Measurements from ENCODE around the gene SLC7A8.

The SLC7A8 gene

DNA sequence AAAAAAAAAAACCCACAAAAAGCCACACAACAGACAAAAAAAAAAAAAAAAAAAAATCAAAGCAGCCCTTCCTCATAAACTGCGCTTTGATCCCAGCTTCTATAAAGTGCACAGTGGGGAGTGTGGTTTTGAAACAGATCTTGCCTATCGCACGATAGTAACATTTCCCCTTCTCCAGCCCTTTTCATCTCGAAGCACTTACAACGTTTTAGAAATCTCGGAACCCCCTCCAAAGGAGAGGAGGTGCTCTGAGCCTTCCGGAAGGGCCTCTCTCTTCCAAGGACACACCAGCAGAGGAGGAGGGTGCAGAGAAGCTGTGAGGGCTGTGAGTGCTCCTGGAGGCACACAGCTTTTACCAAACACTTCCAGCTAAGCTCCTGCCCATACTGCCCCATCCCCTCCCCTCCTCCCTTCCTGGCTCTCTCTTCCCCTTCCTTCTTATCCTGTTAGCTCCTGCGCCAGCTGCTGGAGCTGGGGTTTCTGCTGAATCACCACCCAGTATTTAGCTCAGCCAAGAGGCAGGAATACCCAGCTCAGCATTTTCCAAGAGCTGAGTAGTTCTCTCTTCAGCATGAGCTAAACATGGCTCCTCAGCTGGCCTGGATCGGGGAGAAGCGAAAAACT lies 28.4 kb downstream of the SLC7A8 start:
- no peak for DNase-seq

DNA sequence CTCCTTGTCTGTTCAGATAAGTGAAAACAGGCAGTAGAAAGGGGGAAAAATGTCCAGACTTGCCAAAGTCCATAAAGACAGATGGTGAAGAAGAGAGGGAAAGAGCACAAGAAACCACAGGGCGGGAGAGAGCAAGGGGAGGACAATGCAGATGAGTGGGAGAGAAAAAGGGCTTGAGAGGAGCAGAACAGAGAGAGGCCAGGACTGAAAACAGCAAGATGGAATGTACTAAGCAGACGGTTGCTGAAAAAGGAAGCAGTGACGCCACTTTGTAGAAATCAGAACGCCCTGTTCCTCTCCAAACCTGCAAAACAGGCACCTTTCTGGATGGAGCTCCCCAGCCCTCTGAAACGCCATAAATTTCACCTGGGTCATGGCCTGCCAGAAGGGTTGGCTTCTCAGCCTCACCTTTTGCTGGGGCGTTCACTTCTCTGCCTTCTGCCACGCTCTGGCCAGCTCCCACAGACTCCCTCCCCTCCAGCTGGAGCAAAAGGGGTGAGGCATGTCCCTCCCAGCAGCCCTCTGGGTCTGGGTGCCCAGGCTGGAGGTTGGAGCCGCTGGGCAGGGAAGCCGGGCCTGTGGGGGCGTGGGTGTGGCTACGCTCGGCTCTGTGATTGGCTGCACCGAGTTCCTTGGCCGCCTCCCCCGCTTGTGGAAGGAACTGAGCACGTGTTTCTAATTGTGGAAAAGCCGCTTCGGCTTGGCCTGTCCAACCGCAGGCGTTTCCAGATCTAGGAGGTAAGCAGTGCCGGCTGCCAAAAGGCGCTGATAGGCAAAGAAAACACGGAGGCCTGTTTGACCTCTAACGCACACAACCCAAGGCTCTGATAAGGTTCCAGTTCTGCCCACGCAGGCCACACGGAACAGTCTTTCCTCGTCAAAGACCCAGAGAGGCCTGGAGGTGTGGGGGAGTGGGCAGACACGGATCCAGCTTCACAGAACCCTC lies 29.3 kb downstream of the SLC7A8 start:
- DNase-seq = peak; percentile 6

DNA sequence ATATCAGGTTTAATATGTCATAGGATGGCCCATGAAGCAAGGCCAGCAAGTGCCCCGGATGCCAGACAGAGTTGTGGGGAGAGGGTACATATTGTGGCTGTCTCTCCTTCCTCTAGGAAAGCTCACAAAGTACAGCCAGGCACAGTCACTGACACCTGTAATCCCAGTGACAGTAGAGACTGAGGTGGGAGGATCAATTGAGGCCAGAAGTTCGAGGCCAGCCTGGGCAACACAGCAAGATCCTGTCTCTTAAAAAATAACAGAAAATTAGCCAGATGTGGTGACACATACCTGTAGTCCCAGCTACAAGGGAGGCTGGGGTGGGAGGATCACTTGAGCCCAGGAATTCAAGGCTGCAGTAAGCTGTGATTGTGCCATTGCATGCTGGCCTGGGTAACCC lies 32.1 kb downstream of the SLC7A8 start:
- no peak for DNase-seq

DNA sequence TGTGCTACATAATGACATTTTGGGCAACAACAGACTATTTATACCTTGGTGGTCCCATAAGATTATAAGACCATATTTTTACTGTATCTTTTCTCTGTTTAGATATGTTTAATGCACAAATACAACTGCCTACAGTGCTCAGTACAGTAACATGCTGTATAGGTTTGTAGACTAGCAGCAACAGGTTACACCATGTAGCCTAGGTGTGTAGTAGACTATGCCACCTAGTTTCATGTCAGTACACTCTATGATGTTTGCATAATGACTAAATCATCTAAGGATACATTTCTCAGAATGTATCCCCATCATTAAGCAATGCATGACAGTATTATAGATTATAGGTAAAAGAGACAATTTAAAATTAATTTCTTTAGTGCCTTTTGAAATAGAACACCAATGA lies 33.7 kb downstream of the SLC7A8 start:
- DNase-seq = no peak

DNA sequence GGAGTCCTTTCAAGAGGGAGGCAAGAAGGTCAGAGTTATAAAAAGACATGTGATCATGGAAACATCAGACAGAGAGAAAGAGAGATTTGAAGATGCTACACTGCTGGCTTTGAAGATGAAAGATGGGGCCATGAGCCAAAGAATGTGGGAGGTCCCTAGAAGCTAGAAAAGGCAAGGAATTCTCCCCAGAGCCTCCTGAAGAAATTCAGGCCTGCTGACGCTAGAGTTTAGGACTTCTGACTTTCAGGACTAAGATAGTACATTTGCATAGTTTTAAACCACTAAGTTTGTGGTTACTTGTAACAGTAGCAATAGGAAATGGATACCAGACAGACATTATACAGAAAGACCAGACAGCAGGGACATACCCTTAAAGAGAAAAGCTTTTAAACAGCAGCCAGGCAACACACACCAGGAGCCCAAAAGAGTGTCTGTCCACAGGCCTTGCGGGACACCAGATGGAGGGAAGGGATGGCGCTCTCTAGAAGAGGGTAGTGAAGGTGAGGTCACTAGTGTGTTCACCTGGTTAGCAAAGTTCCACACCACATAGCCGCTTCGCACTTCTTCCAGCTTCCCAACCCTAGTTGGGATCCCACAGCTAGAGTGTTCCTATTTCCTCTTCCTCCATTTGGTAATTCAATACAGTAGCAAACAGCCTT lies 34.7 kb downstream of the SLC7A8 start:
- no peak for DNase-seq

DNA sequence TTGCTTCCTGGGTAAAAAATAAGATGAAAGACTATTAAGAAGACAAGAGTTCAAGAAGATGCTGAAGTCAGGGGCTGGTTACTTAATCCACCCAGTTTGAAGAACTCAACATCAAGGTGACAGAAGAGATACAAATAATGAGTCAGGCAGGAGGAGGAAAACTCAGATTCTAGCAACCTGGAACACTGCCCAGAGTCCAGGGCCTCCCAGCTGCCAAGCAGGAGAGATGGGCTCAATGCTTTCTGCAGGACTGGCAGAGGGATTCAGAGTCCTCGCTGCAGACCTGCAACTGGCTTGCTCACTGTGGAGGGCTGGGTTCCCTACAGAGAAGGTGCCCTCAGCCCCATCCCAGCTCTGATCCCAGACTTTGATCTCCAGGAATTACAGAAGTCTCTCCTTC lies 35.8 kb downstream of the SLC7A8 start:
- no peak for DNase-seq

DNA sequence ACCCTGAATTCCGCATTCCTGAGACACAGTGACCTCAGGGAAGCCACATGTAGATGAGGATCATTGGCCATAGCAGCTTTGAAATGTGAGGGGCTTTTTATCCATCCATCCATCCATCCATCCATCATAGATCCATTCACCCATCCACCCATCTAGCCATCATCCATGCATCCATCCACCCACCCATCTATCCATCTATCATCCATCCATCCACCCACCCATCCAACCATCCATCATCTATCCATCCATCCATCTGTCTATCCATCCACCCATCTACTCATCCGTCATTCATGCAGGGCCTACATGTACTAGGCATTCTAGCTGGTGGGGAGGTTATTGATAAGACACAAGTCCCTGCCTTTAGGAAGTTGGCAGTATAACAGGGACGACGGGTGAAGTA lies 36.5 kb downstream of the SLC7A8 start:
- DNase-seq = no peak

DNA sequence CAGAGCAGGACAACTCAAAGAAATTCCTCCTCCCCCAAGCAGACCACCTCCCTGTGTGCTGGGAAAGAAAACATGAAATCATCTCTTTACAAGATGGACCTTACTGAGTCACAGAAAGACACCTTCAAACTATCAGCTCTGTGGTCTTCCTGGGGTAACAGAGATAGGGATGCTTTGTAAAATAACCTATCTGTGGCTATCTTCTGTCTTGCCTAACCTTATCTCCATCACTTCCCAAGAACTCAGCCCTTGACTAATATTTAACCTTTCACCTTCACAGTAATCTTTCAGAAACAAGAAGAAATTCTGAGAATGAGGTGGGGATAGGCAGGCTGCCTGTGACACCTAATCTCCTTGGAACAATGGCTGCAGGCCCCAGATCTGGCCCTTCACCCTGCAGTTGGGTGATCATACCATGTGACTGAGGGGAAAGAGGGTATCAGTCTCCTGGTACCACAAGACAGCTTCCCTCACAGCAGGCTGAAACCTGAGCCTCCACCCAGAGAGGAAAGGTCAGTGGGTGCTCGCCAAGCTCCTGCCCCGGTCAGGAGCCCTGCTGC lies 37.0 kb downstream of the SLC7A8 start:
- no peak for DNase-seq

DNA sequence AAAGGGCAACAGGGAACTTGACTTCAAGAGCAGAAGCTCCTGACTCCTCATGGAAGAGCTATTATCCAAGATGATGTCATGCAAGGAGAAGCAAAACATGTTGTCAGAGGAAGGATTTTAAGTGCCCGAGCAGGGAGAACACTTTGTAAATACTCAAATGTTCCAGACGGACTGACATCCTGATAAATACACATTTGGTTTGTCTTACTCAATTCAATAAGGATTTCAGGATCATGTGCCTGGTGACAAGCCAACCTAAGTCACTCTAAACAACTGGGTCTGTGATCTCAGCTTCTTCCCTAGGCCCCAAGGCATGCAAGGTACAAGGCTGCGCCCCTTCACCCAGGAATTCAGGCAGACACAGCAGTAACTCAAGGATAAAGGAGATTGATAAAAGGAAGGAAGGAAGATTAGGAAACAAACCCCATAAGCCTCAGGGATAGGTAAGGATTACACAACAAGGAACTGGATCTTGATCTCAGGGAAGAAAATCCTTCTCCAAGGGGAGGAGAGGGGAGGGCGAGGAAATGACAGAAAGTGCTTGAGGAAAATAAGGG lies 37.6 kb downstream of the SLC7A8 start:
- DNase-seq = no peak

DNA sequence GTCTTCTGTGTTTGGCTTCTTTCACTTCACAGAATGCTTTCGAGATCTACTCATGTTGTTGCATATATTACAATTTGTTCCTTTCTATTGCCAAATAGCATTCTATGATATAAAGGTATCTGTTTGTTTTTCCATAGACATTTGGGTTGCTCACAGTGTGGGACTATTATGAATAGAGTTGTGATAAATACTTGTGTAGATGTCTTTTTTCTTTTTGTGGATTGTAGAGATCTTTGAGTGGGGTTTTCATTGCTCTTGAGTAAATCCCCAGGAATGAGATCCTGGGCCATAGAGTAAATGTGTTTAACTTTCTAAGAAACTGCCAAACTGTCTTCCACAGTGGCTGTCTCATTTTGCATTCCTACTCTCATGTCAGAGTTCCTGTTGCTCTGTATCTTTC lies 39.5 kb downstream of the SLC7A8 start:
- no peak for DNase-seq

DNA sequence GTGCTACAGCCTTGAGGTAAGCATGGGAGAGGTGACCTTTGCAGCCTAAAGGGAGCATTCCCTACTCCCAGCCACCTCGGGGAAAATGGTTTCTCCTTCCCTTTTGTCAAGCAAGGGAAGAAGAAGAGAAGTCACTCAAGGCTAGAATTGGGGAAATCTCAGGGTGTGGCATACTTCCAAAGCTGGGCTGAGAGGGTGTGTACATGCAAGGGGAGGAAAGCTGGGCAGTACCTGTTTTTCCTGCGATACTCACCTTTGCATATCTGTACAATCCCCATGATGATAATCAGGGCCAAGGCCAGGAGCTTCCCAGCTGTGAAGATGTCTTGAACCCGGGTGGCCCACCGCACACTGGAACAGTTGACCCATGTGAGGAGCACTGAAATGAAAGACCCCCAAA lies 40.6 kb downstream of the SLC7A8 start:
- DNase-seq = no peak

DNA sequence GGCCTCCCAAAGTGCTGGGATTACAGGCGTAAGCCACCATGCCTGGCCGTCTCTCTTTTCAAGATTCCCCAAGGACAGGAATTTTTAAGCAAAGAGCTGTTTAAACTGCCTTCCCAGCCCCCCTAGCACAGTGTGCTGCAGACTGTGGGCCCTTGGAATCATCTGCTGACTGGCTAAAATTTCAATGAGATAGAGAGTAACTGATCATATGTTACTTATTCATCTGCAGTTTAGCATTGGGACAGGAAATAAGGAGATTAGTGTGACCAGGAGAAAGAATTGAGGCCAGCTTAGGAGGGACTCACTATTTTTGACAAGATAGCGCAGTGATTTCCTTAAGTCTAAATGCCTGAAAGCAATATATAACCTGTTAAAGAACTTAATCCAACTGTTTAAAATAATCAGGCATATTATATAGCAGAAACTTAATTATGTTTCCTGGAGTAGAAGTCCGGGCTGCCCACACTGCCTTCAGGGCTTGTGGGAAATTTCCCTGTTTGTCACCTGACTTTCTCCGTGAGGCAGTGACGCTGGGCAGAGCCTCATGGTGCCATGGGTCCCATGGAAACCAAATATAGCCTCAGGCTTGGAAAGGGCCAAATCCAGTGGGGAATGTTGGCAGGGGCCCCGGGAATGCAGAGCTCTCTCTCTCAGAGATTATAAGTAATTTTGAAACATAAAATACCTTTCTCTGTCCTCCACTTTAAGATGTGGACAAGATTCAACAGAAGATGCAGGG lies 41.6 kb downstream of the SLC7A8 start:
- DNase-seq = no peak

DNA sequence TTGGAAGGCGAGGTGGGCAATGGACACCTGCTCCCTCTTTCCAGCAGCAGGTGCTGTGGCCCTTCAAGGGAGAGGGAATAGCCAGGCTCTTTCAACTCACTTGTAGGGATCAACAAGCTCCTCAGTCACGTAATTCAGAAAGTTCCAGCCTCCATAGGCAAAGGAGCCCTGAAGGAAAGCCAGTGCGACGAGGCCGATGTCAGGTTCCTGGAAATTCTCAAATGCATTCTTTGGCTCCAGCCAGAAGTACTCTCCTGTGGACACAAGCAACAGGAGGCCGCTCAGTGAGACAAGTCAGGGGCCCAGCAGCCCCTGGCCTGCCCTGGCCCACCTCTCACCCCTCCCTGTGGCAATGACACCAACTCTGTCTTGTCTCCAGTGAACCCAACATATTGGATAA lies 43.1 kb downstream of the SLC7A8 start:
- no peak for DNase-seq

DNA sequence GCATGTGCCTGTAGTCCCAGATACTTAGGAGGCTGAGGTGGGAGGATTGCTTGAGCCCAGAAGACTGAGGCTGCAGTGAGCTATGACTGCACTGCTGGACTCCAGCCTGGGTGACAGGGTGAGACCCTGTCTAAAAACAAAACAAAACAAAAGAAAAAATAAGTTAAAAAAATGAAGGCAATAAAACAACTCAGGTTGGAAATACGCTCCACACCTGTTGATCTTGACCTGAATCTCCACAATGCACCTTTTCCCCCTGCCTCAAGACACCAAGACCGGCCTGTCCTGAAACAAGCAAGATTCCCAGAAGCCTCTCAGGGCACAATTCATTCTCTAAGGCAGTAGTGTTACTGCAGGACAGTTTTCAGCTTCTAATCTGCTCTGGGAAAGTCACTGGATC lies 43.6 kb downstream of the SLC7A8 start:
- no peak for DNase-seq

DNA sequence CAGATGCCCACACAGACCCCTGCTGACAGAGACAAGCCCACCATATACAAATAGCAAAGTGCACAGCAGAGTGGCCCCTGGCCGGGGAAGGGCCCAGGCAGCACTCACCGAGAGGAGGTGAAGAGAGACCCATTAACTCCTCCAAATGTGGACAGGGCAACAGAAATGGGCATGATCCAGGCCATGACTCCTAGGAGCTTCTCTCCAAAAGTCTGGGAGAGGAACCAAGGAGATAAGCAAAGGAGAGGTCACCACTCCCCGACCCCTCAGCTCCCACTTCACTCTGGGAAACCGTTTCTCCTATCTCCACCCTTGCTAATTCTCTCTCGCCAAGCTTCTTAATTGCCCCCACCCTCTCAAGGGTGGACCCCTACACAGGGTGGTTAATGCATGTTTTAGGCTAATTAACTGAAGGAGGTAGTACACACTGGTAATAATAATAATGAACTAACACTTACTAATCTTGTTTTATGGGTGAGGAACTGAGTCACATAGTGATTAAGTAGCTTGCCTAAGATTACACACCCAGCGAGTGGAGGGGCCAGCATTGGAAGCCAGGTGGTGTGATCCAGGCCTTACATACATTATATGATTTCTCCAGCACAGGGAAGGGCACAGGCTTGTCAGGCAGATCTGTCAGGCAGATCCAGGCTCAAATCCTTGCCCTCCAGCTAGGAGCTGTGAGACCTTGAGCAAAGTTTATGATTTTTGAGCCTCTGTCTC lies 45.5 kb downstream of the SLC7A8 start:
- no peak for DNase-seq

DNA sequence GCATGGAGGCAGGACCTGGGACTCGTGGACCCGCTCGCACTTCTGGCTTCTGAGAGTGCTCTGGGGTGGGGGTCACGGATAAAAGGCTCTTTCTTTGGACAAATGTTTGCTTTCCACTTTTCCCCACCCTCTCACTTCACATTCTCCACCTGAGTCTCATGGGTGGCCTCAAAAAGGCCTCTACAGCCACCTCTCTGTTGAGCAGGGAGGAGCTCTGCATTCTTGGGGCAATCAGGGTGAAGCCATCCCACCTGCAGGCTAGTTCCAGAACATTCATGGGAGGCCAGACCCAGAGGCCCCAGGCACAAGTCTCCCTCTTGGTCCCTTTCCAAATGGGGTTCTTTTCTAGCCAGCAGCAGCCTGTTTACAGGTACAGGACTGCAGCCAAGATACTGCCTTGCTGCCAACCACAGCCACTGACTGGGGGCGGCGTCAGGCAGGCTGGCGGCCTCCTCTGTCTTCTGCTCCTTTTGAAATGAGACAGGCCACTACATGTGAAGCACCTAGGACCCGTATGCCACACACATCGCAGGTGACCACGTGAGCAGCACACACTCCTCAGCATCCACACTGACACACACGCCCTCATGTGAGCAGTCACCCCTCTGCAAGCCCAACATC lies 46.2 kb downstream of the SLC7A8 start:
- no peak for DNase-seq

DNA sequence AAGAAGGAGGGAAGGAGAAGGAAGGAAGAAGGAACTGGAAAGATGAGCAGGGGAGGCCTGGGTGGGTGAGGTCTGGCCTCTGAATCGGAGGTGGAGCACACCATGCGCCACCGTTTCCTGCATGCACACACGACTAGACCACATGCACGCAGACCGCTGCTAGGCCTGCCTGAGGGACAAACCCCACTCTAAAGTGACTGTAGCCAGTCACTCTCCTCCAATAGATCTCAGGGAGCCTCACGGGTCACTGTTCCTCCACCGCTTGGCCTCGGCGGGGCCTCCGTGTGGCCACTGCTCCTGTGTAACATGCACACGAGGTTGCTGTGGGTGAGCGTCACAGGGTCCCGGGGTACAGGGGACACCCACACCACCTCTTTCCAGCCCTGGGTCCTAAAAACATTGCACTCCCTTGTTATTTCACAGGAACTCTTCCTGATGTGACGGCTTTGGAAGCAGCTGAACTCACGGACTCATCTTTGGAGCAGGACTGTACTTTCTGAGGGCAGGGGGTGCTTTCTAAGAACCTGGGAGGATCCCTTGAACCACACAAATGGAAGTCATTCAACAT lies 46.8 kb downstream of the SLC7A8 start:
- no peak for DNase-seq

DNA sequence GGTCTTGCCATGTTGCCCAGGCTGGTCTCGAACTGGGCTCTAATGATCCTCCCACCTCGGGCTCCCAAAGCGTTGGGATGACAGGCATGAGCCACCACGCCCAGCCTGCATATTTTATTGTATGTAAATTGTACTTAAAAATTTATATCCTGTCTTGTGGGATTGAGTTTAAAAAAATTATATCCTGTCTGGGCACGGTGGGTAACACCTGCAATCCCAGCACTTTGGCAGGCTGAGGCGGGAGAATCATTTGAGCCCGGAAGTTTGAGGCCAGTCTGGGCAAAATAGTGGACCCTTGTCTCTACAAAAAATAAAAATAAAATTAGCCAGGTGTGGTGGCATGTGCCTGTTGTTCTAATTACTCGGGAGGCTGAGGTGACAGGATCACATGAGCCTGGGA lies 50.5 kb downstream of the SLC7A8 start:
- no peak for DNase-seq

DNA sequence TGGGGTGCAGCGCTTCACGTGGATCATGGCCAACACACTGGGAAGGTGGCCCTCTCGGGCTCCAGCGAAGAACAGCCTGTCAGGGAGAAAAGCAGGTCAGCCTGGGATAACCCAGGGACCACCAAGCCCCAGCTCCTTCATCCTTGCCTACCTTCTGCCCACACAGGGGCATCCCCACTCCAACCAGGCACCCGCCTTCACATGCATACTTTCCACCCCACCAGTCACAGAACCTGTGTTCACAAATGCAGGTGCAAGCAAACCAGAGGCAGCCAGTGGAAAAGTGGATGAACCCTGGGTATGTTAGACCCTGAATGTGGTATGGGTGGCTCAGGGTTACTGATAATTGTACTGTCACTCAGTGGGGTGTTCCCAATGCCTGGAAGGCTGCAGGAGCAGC lies 52.0 kb downstream of the SLC7A8 start:
- no peak for DNase-seq

DNA sequence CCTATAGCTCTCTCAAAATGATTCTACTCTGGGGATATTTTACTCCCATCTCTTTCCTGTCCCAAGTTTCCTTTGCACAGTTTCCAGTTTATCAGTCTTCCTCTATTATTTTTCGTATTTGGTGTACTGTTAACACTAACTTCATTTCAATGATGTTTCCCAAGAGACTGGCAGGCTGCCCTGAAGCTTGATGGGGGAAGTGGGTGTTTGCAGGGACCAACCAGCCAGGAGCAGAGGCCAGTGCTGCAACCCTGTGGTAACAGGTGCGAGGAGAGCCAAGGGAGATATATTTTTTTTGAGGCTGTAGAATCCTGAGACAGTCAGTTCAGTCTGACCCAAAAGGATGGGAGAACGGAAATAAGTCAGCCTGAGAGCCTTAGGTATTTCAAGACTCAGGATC lies 52.6 kb downstream of the SLC7A8 start:
- no peak for DNase-seq

DNA sequence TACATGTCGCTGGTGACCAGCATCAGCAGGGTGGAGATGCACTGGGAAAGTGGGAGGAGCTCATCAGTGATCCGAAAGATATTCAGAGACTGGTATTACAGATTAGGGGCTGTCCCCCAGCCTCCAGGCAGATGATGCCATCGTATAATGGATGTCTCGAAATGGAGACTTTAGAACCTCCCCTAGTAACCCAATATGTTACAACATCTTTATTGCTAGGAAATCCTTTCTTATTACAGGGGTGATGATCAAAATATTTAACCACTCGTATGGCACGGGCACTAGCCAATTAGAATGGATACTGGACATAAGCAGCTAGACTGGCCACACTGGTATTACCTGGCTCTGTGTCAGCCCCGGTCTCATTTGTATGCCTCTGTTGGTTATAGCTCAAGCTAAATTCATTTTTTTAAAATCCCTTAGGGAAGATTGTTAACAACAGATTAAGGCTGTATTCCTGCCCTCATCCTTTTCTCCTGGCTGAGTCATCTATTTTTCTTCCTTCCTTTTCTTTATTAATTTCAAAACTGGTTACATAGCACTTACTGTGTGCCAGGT lies 53.6 kb downstream of the SLC7A8 start:
- DNase-seq = no peak
